ENCODE data around the gene ZBTB7B.

Gene ZBTB7B

DNA sequence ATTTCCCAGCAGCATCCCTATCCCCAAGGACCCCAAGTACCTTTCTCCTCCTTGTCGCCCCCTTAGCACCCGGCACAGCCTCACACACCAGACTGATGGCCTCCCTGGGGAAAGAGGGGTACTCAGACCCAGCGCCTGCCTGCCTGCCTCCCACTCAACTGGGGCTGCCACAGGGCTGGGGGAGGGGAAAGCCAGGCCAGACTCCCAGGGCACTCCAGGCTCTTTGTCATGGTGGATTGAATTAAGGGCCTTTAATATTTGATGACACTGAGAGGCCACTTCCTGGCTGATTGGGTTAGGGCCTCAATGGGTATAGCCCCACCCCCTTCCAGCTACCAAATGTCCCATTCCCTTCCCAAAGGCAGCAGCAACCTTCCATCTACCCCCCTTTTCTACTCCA lies 33.9 kb upstream of the ZBTB7B start:
- DNase-seq (ENCODE audit: low read depth): no peak
- TF ChIP-seq, protein P1, sequence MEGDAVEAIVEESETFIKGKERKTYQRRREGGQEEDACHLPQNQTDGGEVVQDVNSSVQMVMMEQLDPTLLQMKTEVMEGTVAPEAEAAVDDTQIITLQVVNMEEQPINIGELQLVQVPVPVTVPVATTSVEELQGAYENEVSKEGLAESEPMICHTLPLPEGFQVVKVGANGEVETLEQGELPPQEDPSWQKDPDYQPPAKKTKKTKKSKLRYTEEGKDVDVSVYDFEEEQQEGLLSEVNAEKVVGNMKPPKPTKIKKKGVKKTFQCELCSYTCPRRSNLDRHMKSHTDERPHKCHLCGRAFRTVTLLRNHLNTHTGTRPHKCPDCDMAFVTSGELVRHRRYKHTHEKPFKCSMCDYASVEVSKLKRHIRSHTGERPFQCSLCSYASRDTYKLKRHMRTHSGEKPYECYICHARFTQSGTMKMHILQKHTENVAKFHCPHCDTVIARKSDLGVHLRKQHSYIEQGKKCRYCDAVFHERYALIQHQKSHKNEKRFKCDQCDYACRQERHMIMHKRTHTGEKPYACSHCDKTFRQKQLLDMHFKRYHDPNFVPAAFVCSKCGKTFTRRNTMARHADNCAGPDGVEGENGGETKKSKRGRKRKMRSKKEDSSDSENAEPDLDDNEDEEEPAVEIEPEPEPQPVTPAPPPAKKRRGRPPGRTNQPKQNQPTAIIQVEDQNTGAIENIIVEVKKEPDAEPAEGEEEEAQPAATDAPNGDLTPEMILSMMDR (IDR thresholded peaks at IDR 0.05; ENCODE audit: insufficient read depth, low read depth, low read length, missing control alignments): no peak
- H3K4me3 ChIP-seq (ENCODE audit: low read length): peak overlapping the region; percentile 96

DNA sequence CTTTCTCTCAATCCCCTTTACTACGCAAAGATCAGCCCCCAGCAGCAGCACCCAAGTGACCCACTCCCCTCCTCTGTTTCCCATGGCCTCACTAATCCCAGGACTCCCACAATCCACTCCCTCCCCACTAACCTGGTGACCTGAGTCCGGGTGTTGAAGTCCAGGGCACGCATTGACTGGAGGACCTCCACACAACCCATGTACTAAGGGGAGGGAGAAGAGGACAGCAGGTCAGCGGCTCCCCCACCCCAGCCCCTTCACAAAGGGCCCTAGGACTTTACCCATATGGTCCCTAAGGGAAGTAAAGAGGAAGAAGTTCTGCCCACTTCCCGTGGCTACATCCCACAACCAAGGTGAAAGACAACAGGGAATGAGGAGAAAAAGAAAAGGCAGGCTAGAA lies 33.4 kb upstream of the ZBTB7B start:
- DNase-seq (ENCODE audit: low read depth): no peak
- TF ChIP-seq, protein P1 (IDR thresholded peaks at IDR 0.05; ENCODE audit: insufficient read depth, low read depth, low read length, missing control alignments): no peak
- peak overlapping the region; percentile 96 for H3K4me3 ChIP-seq (ENCODE audit: low read length)

DNA sequence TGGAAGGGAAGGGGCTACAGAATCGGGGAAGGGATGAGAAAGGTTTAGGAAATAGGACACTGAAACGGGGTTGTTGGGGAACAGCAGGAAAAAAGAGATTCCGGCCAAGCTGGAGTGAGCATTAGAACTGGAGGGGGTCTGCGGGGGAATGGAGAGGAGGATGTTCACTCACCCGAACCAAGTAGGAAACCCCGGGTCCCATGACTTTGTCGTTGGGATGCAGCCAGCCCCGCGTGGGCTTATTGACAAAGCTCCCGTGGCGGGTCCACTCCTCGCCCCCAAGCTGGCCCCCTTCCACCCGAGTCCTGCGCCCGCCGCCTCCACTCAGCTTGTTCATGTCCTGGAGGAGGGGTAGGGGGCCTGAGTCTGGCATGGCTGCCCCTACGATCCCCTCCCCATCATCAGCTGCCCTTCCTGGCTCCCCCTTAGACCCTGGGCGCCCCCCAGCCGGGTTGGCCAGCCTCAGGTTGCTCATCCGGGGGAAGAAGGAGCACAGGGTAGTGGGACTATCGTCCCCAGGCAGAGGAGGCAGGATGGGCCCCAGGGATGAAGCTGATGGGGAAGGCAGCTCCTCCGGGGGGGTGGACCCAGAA lies 32.6 kb upstream of the ZBTB7B start:
- H3K4me3 ChIP-seq (ENCODE audit: low read length): peak overlapping the region; percentile 96
- TF ChIP-seq, protein P1 (IDR thresholded peaks at IDR 0.05; ENCODE audit: insufficient read depth, low read depth, low read length, missing control alignments): no peak
- DNase-seq (ENCODE audit: low read depth): no peak

DNA sequence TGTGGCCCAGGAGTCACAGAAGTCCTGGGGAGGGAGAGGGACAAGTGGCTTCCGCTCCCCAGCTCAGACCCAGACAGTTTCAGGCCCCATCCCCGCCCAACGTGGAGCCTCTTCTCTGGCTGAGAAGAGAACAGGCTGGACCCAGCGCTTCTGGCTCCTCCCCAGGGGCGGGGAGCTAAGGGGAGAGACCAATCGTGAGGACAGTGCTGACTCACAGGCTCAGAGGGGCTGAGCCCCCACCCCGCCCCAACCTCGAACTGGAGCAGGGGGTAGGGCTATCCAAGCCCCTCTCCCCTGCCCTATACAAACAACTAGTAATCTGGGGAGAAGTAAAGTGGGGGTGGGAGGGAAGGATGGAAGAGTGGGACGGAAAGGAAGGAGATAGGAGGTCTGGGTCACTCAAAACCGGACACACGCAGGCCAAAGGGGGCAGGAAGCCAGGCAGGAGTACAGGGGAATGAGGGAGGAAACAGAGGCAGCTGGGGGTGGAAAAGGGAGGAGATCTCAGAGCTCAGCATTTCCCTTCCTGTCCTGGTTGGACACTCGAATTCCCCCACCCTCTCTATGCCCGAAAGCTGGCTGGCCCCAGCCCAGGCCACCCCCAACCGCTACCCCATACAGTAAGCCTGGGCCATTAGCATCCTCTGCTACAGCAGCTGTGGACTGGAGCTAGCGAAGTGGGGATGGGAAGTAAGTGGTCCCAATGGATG lies 31.8 kb upstream of the ZBTB7B start, which contains the start of gene SHC1:
Gene SHC1, minus strand, starts transcription at position 117 of the 710 bp plus-strand sequence. CDS start 221 bp downstream, outside the sequence.
- peak; percentile 95 for DNase-seq (ENCODE audit: low read depth)
- TF ChIP-seq, protein P1 (IDR thresholded peaks at IDR 0.05; ENCODE audit: insufficient read depth, low read depth, low read length, missing control alignments): no peak
- H3K4me3 ChIP-seq (ENCODE audit: low read length): peak within 1 kb of the TSS; percentile 96

DNA sequence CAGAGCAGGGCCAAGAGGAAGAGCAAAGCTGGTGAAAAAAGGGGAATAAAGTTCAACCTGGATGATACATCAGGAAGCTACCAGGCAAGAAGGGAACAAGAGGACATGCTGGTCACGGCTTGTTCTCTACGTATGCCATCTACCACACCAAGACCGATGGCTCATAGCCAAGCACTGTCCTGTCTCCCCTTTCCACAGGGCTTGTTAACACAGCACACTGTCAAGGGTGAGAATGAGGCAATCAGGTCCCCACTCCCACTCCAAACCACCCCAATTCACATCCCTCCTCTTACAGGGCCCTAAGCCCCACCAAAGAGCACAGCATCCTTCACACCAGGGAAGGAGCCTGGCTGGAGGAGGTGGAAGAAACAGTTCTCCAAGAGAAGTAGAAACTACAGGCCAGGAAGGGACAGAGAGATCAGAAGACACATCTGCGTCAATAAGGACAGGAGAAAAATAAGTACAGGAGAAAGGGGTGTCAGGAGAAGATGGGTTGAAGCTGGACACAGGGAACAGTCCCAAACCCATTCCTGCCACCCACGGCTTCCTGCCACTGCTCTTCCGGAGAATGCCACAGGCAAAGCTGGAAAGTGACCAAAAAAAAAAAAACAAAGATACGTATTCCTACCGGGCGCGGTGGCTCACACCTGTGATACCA lies 31.1 kb upstream of the ZBTB7B start:
- DNase-seq (ENCODE audit: low read depth): peak; percentile 85
- TF ChIP-seq, protein P1 (IDR thresholded peaks at IDR 0.05; ENCODE audit: insufficient read depth, low read depth, low read length, missing control alignments): no peak
- peak overlapping the region; percentile 96 for H3K4me3 ChIP-seq (ENCODE audit: low read length)

DNA sequence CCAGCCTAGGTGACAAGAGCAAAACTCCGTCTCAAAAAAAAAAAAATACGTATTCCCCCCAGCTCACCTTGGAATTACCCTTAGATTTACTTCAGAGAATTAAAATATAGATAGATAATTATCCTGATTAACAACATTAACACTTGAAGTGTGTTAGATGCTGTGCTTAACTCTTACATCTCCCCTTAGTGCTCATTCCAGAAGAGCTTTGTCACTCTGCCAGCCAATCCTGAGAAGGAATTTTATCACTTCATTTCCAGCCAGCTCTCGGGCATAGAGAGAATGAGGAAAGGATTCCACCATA lies 30.4 kb upstream of the ZBTB7B start:
- peak overlapping the region; percentile 44 for H3K4me3 ChIP-seq (ENCODE audit: low read length)
- TF ChIP-seq, protein P1 (IDR thresholded peaks at IDR 0.05; ENCODE audit: insufficient read depth, low read depth, low read length, missing control alignments): no peak
- DNase-seq (ENCODE audit: low read depth): no peak
